Measurements from ENCODE around the gene COQ2. TPM values are rescaled to one million over a fixed set of nuclear protein-coding genes. Genes with fewer than 3 reads are reported as not detected.

COQ2 gene
- polyA plus RNA-seq, 1 of the 3 experiments (the other 2 are of a cell fraction) = 14.8 TPM

- peak overlapping the region in 1 of 2 experiments; percentile 9; a peak in 1 of 4 replicates for H3K27ac ChIP-seq (ENCODE audit: low read depth in 2 of 2, low read length in 1 of 2)
- H3K4me1 ChIP-seq (ENCODE audit: control insufficient read depth in 1 of 2, insufficient read depth in 2 of 2, low read depth in 1 of 2, low read length in 1 of 2) = no peaks in the 10 kb centered on the region
- peaks cover 11 to 18% of the 10 kb centered on the region in 2 experiments for H3K36me3 ChIP-seq (replicated peaks in 1 of 2; ENCODE audit: control insufficient read depth in 1 of 2, insufficient read depth in 2 of 2, low read length in 1 of 2)
- no peak for DNase-seq
- 69% methylated on average over 7 of the region's 7 CpGs for WGBS (ENCODE audit: low lambda C conversion rate)
- H3K9ac ChIP-seq = no peak overlapping the region
- peaks cover 9% of the 10 kb centered on the region for H3F3A ChIP-seq (replicated peaks; ENCODE audit: insufficient read depth)
- ChIA-PET POLR2A (no interaction called here), CTCF (interaction anchor here (0.6 to 1.6 kb wide), 4 partner anchors 11 to 236 kb away, joined by 3 to 9 read pairs (median 4); no protein-coding TSS in a partner anchor)
- TF ChIP-seq RXRA (IDR thresholded peaks at IDR 0.05; ENCODE audit: borderline replicate concordance, low read depth) (no peak), PBX3 (IDR thresholded peaks at IDR 0.05) (no peak), FOXM1 (IDR thresholded peaks at IDR 0.05; ENCODE audit: low read depth) (no peak), EP300 (IDR thresholded peaks at IDR 0.05; ENCODE audit: borderline replicate concordance in 1 of 2, low read depth in 1 of 2, low read length in 1 of 2) (no peak), FOSL2 (IDR thresholded peaks at IDR 0.05; ENCODE audit: borderline replicate concordance, low read depth) (no peak), SMC3 (IDR thresholded peaks at IDR 0.05; ENCODE audit: low read depth, low read length) (no peak), USF1 (IDR thresholded peaks at IDR 0.05; ENCODE audit: borderline replicate concordance, low read depth) (no peak), USF2 (IDR thresholded peaks at IDR 0.05; ENCODE audit: borderline replicate concordance, low read depth, low read length) (no peak), RAD21 (IDR thresholded peaks at IDR 0.05; ENCODE audit: low read length) (no peak), JUND (IDR thresholded peaks at IDR 0.05) (no peak), CHD2 (IDR thresholded peaks at IDR 0.05; ENCODE audit: low read length, partially characterized antibody) (no peak), TAF1 (IDR thresholded peaks at IDR 0.05; ENCODE audit: borderline replicate concordance, low read depth, low read length) (no peak), NFIC (IDR thresholded peaks at IDR 0.05; ENCODE audit: borderline replicate concordance) (no peak), MXI1 (IDR thresholded peaks at IDR 0.05; ENCODE audit: low read depth, low read length) (no peak), EZH2phosphoT487 (IDR thresholded peaks at IDR 0.05; ENCODE audit: borderline replicate concordance, low read depth) (no peak), POLR2AphosphoS5 (IDR thresholded peaks at IDR 0.05; ENCODE audit: low read depth, low read length) (no peak)
- H3K4me2 ChIP-seq = no peak overlapping the region
- no peaks in the 10 kb centered on the region for H3K79me2 ChIP-seq (ENCODE audit: insufficient read depth)
- no peaks in the 10 kb centered on the region for H3K27me3 ChIP-seq (ENCODE audit: insufficient read depth)
- no peak overlapping the region for H3K4me3 ChIP-seq (ENCODE audit: low read depth in 2 of 2, low read length in 1 of 2)
- no peak overlapping the region for H2AFZ ChIP-seq (ENCODE audit: low read depth)
- no peaks in the 10 kb centered on the region for H3K9me3 ChIP-seq
- H3K9me2 ChIP-seq = no peaks in the 10 kb centered on the region
- H4K20me1 ChIP-seq (ENCODE audit: insufficient read depth) = no peaks in the 10 kb centered on the region
These were observed 17.3 kb downstream of the COQ2 start for GRCh38 chr4:83267121-83267829.

Measured in SK-N-SH (cell line).